ENCODE measurements around the gene CHST13. TPM values are rescaled to one million over a fixed set of nuclear protein-coding genes. Genes with fewer than 3 reads are reported as not detected.
"Not testable (repeated sequence)": the region's sequence is repeated elsewhere in the genome, so short reads cannot be mapped to it uniquely, and the experiment has no call there.

Gene CHST13

GRCh38 chr3:126591515-126591914 lies 67.6 kb downstream of the CHST13 start:
- not testable (repeated sequence) for H2BK12ac ChIP-seq (ENCODE audit: low read length in 2 of 2); H3K4ac ChIP-seq (ENCODE audit: low read depth in 1 of 2, low read length in 2 of 2); H2AK5ac ChIP-seq (ENCODE audit: low read length, severe bottlenecking); H3K18ac ChIP-seq (ENCODE audit: low read depth in 1 of 2, low read length in 2 of 2); H3K4me1 ChIP-seq (ENCODE audit: control insufficient read depth, insufficient read depth, low read depth, low read length); H2BK15ac ChIP-seq (ENCODE audit: low read depth, poor library complexity, severe bottlenecking); H4K8ac ChIP-seq (ENCODE audit: low read length); H2BK120ac ChIP-seq (ENCODE audit: low read depth, low read length); H2BK5ac ChIP-seq (ENCODE audit: low read depth, low read length, poor library complexity, severe bottlenecking); H3K14ac ChIP-seq (ENCODE audit: low read length in 2 of 2); H3K4me2 ChIP-seq (ENCODE audit: low read length, poor library complexity, severe bottlenecking); H3K36me3 ChIP-seq (ENCODE audit: control insufficient read depth in 1 of 2, insufficient read depth in 2 of 2, low read depth in 1 of 2, low read length in 2 of 2); H3K23ac ChIP-seq (ENCODE audit: low read length in 2 of 2); H3K27me3 ChIP-seq (ENCODE audit: control insufficient read depth in 1 of 2, insufficient read depth in 1 of 2, low read length in 2 of 2); DNase-seq; H2AFZ ChIP-seq (ENCODE audit: low read depth, low read length); H3K4me3 ChIP-seq (ENCODE audit: insufficient read depth in 1 of 2, low read depth in 1 of 2, low read length in 2 of 2); H4K91ac ChIP-seq (ENCODE audit: low read length); H3K79me1 ChIP-seq (replicated peaks; ENCODE audit: low read length, poor library complexity, severe bottlenecking); H3K9ac ChIP-seq (ENCODE audit: low read length); H3K27ac ChIP-seq (ENCODE audit: low read length, poor library complexity, severe bottlenecking)
- peaks cover 28% of the 10 kb centered on the region for H3K9me3 ChIP-seq (ENCODE audit: control insufficient read depth, low read length)
- WGBS = 69% methylated on average over 5 of the region's 5 CpGs

Small RNA genes lying within 50 kb of the gene (small RNA-seq; reads per million reads assigned to genes)
- not detected for gene RNA5SP138 (ENCODE audit: low read depth)

Measured in mesenchymal stem cell (in vitro differentiated cells and primary cell).